HCT116 (cell line): ENCODE data around the gene CNR2.

Source experiments
- REST ChIP-seq: IDR thresholded peaks from 2 replicates; pipeline ENCODE4 v1.6.1; 2012; ENCODE audit warnings: low read depth
- TF ChIP-seq, protein P1 (sequence below), 3 experiments: fragments of 200-600 bp in 1 of 3; sonication (generic) in 1 of 3; IDR thresholded peaks in 2 of 3; conservative IDR thresholded peaks in 1 of 3; 2 replicates each; pipeline ENCODE4 v1.5.1; 2012 to 2017; ENCODE audit warnings: low read depth in 2 of 3, low read length in 2 of 3, antibody characterized with exemption in 1 of 3, borderline replicate concordance in 1 of 3, control low read depth in 1 of 3, mild to moderate bottlenecking in 1 of 3, mixed read lengths in 1 of 3, mixed run types in 1 of 3, moderate library complexity in 1 of 3; ENCODE audit not compliant: insufficient read depth in 1 of 3

GRCh38 chr1:23836037-23836436, 77.1 kb downstream of the CNR2 start:
- TF ChIP-seq, protein P1, sequence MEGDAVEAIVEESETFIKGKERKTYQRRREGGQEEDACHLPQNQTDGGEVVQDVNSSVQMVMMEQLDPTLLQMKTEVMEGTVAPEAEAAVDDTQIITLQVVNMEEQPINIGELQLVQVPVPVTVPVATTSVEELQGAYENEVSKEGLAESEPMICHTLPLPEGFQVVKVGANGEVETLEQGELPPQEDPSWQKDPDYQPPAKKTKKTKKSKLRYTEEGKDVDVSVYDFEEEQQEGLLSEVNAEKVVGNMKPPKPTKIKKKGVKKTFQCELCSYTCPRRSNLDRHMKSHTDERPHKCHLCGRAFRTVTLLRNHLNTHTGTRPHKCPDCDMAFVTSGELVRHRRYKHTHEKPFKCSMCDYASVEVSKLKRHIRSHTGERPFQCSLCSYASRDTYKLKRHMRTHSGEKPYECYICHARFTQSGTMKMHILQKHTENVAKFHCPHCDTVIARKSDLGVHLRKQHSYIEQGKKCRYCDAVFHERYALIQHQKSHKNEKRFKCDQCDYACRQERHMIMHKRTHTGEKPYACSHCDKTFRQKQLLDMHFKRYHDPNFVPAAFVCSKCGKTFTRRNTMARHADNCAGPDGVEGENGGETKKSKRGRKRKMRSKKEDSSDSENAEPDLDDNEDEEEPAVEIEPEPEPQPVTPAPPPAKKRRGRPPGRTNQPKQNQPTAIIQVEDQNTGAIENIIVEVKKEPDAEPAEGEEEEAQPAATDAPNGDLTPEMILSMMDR (IDR thresholded peaks at IDR 0.05 in 2 of 3, conservative IDR thresholded peaks at IDR 0.05 in 1 of 3; ENCODE audit: borderline replicate concordance in 1 of 3, insufficient read depth in 1 of 3, low read depth in 2 of 3, low read length in 2 of 3), result no peak
- no peak for TF ChIP-seq REST
